Stimulated activated CD4-positive, alpha-beta T cell treated with anti-CD3 and anti-CD28 coated beads, Interleukin-12 subunit alpha, Interleukin-12 subunit beta, amount 100 ng/mL, for 48 hours (primary cell): ENCODE data around the gene ZPLD1.

ENCODE experiments used
- DNase-seq, 3 donors: peaks; one replicate each; pipeline ENCODE4 v3.0.0-alpha.2; 2020; ENCODE audit warnings: low read depth in 2 of 3, low spot score in 1 of 3

Gene ZPLD1

GRCh38 chr3:102434715-102435114 lies at the start of gene ZPLD1:
Gene ZPLD1, plus strand, starts transcription at chr3:102435015. Its CDS starts 3,473 bp downstream, at chr3:102438488.
- no peak for DNase-seq

- DNase-seq, result no peak
These were observed 44.5 kb upstream of the ZPLD1 start for GRCh38 chr3:102390171-102390864.

GRCh38 chr3:102390916-102391315 lies 43.9 kb upstream of the ZPLD1 start:
- no peak for DNase-seq

- no peak for DNase-seq
These were observed 43.3 kb upstream of the ZPLD1 start for GRCh38 chr3:102391491-102391890.

- no peak for DNase-seq
These were observed 40.3 kb upstream of the ZPLD1 start for GRCh38 chr3:102394517-102394916.

- DNase-seq, result no peak
These were observed 36.6 kb upstream of the ZPLD1 start for GRCh38 chr3:102398176-102398575.

GRCh38 chr3:102398666-102399065 lies 36.1 kb upstream of the ZPLD1 start:
- DNase-seq, result no peak

GRCh38 chr3:102400142-102400541 lies 34.7 kb upstream of the ZPLD1 start:
- DNase-seq, result no peak

- no peak for DNase-seq
These were observed 34.0 kb upstream of the ZPLD1 start for GRCh38 chr3:102400766-102401165.

GRCh38 chr3:102410616-102411015 lies 24.2 kb upstream of the ZPLD1 start:
- no peak for DNase-seq

GRCh38 chr3:102415553-102415952 lies 19.3 kb upstream of the ZPLD1 start:
- no peak for DNase-seq

GRCh38 chr3:102419786-102420185 lies 15.0 kb upstream of the ZPLD1 start:
- no peak for DNase-seq

- no peak for DNase-seq
These were observed 7.0 kb downstream of the ZPLD1 start for GRCh38 chr3:102441832-102442231.

- DNase-seq, result no peak
These were observed 8.2 kb downstream of the ZPLD1 start for GRCh38 chr3:102443021-102443420.

GRCh38 chr3:102444101-102444500 lies 9.3 kb downstream of the ZPLD1 start:
- no peak for DNase-seq

GRCh38 chr3:102447272-102447671 lies 12.5 kb downstream of the ZPLD1 start:
- DNase-seq, result no peak

GRCh38 chr3:102449341-102449740 lies 14.5 kb downstream of the ZPLD1 start:
- no peak for DNase-seq

GRCh38 chr3:102449930-102450329 lies 15.1 kb downstream of the ZPLD1 start:
- no peak for DNase-seq

GRCh38 chr3:102450976-102451375 lies 16.2 kb downstream of the ZPLD1 start:
- DNase-seq, result no peak

GRCh38 chr3:102451543-102451942 lies 16.7 kb downstream of the ZPLD1 start:
- DNase-seq, result no peak

- no peak for DNase-seq
These were observed 19.4 kb downstream of the ZPLD1 start for GRCh38 chr3:102454181-102454580.

GRCh38 chr3:102457644-102458043 lies 22.8 kb downstream of the ZPLD1 start:
- DNase-seq, result no peak

- no peak for DNase-seq
These were observed 25.8 kb downstream of the ZPLD1 start for GRCh38 chr3:102460579-102460978.
